GM18526 (cell line): Measurements from ENCODE around the gene VGLL4.

Experiments
- POLR2A ChIP-seq: IDR thresholded peaks from 3 replicates; pipeline ENCODE4 v1.6.1; 2011; ENCODE audit not compliant: insufficient read length; ENCODE audit errors: extremely low read depth

VGLL4 gene

DNA sequence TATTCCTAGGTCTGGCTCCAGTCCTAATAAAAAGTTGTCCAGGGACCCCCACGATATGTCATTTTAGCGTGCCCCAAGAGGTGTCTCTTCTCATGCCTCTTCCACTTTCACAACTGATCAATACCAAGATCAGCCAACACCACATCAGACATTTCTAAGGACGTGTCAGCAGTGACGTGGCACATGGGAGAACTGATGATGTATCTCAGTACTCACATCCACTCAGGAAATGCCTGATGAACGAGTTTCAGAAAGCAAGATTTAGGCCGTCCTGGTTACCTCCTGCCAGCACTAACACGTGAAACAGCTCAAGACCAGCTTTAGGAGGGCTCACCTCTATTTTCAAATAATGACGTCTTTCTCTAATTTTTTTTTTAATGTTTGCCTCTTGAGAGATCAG lies 19.6 kb downstream of the VGLL4 start:
- TF ChIP-seq POLR2A = no peak

- TF ChIP-seq POLR2A = no peak
These were observed 20.8 kb downstream of the VGLL4 start for GRCh38 chr3:11622586-11623550.

DNA sequence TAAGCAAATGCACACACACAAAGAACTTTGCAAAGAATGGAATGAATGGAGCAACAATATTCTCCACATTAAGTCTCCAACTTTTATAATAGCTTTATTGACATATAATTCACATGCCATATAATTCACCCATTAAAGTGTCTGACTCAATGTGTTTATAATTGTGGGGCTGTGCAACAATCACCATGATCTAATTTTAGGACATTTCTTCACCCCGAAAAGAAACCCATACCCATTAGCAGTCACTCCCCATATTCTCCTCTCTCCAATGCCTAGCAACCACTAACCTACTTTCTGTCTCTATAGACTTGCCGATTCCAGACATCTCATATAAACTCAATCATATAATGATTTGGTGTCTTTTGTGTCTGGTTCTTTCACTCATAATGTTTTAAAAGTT lies 22.6 kb downstream of the VGLL4 start:
- no peak for TF ChIP-seq POLR2A

DNA sequence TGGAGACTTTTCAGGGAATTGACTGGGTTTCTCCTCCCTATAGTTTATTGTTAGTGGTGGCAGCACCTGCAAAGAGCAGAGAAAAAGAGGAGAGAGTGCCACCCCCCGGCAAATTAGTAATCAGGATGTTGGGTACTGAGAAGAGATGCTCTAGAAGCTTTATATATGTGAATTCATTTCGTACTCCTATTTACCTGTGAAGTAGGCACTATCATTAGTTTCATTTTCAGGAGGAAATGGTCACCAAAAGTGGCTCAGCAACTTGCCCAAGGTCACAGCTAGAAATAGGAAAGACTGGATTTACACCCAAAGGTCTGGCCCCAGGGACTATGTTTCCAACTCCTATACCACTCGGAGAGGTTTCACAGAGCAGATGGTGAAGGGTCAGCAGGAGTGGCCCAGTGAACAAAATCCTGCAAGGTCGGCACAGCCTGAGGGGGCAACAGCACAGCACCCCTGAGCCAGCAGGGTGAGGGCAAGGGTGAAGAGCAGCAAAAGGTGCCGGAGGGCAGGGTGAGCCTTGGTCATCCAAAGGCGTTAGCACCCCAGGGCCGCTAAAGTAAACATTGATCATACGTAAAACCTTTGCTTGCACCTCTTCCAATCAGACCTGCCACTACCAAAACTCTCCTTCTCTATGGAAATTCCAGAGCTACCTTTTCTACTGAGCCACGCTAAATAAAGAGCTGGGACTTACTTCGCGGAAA lies 23.6 kb downstream of the VGLL4 start:
- no peak for TF ChIP-seq POLR2A

DNA sequence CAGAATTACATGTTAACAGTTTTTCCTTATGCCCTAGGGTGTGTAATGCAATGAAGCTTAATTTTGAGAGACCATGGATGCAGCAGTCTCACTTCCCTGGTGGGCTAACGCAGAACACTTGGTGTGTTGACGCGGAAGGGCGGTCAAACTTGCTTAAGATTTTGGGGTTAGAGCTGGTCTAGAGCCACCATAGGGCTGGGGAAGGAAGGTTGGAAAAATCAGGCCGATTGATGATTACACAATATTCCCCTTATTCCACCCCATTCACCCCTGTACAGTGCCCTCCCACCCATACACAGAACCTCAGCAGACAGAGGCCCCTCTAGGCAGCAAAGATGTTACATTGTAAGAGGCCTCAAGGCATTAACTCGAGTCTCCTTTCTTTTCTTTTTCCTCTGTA lies 24.3 kb downstream of the VGLL4 start:
- TF ChIP-seq POLR2A = no peak

DNA sequence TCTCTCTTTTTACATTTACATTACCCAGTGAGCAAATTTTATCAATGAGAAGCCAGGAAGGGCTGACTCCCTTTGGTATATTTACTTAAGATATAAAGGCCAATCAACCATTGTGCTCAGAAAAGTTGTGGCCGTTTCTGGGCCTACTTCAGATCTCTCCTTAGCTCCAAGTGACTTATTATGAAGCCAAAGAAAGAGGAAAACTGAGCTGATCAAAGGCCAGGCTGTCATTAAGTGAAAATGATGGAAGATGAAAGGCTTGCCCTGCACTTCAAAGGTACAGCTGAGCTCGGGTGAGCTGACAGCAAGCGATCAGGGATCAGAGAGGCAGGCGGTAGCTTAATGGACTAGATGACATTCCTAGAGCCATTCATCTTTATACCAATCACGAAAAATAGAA lies 24.8 kb downstream of the VGLL4 start:
- TF ChIP-seq POLR2A = no peak

DNA sequence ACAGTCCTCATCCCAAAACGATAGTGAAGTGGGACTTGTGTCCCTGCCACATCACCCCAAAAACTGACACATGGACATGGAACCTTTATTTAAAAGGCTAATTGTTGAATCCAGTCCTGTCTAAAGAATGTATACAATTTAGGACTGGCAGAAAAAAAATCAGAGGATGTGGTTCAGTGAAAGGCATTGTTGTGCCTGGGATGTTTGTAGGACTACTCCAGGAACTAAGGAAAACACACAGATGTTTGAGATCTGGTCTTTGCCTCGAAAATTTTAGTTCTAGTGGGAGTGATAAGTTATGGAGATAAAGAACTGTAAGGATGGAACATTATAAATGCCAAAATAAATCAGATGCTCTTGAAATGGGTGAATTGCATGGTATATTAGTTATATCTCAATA lies 27.2 kb downstream of the VGLL4 start:
- TF ChIP-seq POLR2A = no peak

GRCh38 chr3:11613851-11614487 lies 29.7 kb downstream of the VGLL4 start:
- no peak for TF ChIP-seq POLR2A

GRCh38 chr3:11613319-11613718 lies 30.4 kb downstream of the VGLL4 start:
- no peak for TF ChIP-seq POLR2A

DNA sequence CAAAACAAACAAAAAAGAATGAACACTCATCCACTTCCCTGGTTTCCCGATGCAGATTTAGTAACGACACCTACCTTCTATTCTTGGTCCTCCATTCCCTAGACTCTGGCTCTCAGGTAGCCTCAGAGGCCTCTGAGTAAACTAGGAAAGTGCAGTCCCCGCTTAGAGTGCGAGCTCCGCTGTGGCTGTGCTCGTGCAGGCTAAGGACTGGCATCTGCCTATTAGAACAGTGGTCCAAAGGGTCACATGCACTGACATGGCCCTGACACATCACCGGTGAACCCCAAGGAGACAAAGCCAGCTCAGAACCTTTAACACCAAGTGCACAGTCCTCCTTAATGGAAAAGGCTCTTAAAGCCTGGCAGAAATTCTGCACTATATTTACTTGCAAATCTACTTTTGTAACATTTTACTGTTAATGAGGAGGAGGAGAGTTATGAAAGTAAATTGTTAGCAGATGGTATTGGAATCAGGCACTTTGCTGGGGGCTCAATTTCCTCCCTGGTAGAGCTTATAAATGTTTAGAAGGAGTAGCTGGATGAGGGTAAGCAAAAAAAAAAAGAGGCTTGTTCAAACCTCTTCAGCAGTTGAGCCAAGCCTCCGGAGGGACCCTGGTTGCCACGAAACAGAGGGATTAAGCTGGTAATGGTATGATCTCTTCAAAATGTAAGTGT lies 31.1 kb downstream of the VGLL4 start:
- no peak for TF ChIP-seq POLR2A

- TF ChIP-seq POLR2A = no peak
These were observed 32.3 kb downstream of the VGLL4 start for GRCh38 chr3:11611341-11611799.

DNA sequence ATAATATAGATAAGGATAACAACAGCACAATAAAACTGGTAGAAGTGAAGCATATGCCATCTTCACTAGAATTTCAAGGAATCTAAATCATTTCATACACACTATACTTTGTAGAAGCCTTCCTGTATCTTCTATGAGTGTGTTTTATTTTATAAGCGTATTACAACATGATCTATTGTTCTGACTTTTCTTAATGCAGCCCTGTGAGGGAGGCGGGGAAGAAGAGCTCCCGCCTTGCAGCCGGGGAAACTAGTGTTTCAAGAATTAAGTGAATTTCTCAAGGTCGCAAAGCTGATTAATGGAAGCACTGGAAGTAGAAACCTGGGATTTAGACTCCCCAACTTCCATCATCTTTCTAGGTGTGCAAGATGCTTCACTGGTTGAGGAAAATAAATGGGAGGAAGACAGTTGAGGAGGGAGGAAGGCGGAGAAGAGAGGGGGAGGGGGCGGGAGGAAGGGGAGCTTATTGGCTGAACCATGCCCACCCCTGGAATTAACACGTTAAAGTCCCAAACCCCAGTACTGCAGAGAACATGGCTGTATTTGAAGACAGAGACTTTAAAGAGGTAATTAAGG lies 32.9 kb downstream of the VGLL4 start:
- no peak for TF ChIP-seq POLR2A

- TF ChIP-seq POLR2A = no peak
These were observed 33.6 kb downstream of the VGLL4 start for GRCh38 chr3:11610044-11610671.

DNA sequence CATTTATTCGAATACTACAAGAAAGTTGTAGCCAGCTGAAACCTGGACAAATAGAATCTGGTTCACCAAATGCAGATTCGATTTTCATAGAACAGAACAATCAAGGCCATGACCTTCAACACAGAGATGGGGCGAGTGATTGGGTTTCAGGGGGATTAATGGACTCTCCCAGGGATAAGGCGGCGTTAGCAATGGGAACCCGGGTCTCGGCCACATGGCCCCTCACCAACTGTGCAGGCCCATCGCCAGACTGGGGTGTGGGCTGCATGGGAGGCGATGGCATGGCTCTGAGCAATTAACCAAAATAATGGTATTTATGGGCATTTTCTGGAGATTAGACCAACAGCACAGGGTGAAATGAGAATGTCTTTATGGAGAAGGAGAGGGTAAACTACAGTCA lies 34.2 kb downstream of the VGLL4 start:
- TF ChIP-seq POLR2A = no peak
